Central memory CD4-positive, alpha-beta T cell (primary cell): ENCODE measurements around the gene ZNF346.
"Not testable (repeated sequence)": the region's sequence is repeated elsewhere in the genome, so short reads cannot be mapped to it uniquely, and the experiment has no call there.

Experiments used
- DNase-seq: peaks from one replicate; pipeline ENCODE4 v3.0.0; 2022
- total RNA-seq, 3 experiments: gene quantifications; one replicate each; lab custom pipeline; 2026; lab: John Stamatoyannopoulos, UW

ZNF346 gene
- 20.5 to 35.3 (median 23.9) reads per million in 3 experiments for total RNA-seq

- peak; percentile 89 for DNase-seq
Observed at GRCh38 chr5:177022386-177023302, at the start of gene ZNF346. Gene ZNF346 (plus strand): TSS chr5:177022696. CDS start chr5:177022739, 43 bp downstream.

- no peak for DNase-seq
Observed at GRCh38 chr5:176979669-176980068, 42.8 kb upstream of the ZNF346 start.

GRCh38 chr5:176980818-176981217 is 41.7 kb upstream of the ZNF346 start:
- DNase-seq: no peak

GRCh38 chr5:176983112-176983511 is 39.4 kb upstream of the ZNF346 start:
- DNase-seq: not testable (repeated sequence)

GRCh38 chr5:176983593-176983992 is 38.9 kb upstream of the ZNF346 start:
- not testable (repeated sequence) for DNase-seq

GRCh38 chr5:176984176-176984575 is 38.3 kb upstream of the ZNF346 start:
- DNase-seq: not testable (repeated sequence)

GRCh38 chr5:176985516-176985915 is 37.0 kb upstream of the ZNF346 start:
- peak; percentile 54 for DNase-seq

- no peak for DNase-seq
Observed at GRCh38 chr5:176986280-176986679, 36.2 kb upstream of the ZNF346 start.

- DNase-seq: no peak
Observed at GRCh38 chr5:176987583-176987982, 34.9 kb upstream of the ZNF346 start.

- DNase-seq: not testable (repeated sequence)
Observed at GRCh38 chr5:176993081-176993480, 29.4 kb upstream of the ZNF346 start.

GRCh38 chr5:176994460-176995121 is 27.9 kb upstream of the ZNF346 start:
- no peak for DNase-seq

GRCh38 chr5:176995122-176995490 is 27.4 kb upstream of the ZNF346 start:
- DNase-seq: no peak

- DNase-seq: no peak
Observed at GRCh38 chr5:176995896-176996767, 26.4 kb upstream of the ZNF346 start.

- no peak for DNase-seq
Observed at GRCh38 chr5:176996780-176997179, 25.7 kb upstream of the ZNF346 start.

- no peak for DNase-seq
Observed at GRCh38 chr5:176998828-176999227, 23.7 kb upstream of the ZNF346 start.

GRCh38 chr5:176999526-176999925 is 23.0 kb upstream of the ZNF346 start:
- not testable (repeated sequence) for DNase-seq

GRCh38 chr5:177003649-177004048 is 18.8 kb upstream of the ZNF346 start:
- DNase-seq: no peak

- DNase-seq: no peak
Observed at GRCh38 chr5:177004961-177005360, 17.5 kb upstream of the ZNF346 start.

- peak; percentile 60 for DNase-seq
Observed at GRCh38 chr5:177005619-177006264, 16.8 kb upstream of the ZNF346 start.

GRCh38 chr5:177006265-177006972 is 16.1 kb upstream of the ZNF346 start, which contains the start of gene UIMC1:
Gene UIMC1 (minus strand): TSS chr5:177006779. CDS start chr5:176982615, 24,164 bp downstream.
- peak; percentile 87 for DNase-seq

GRCh38 chr5:177008716-177009115 is 13.8 kb upstream of the ZNF346 start:
- DNase-seq: no peak
